HG02970 (cell line): Measurements from ENCODE around the gene VSIG2.

ENCODE experiments used
- ATAC-seq: cut with Tn5 transposase; IDR thresholded peaks from one replicate; pipeline ENCODE4 v1.9.1; 2021; ENCODE audit warnings: mild to moderate bottlenecking, moderate library complexity, moderate number of reproducible peaks; ENCODE audit not compliant: unreplicated experiment, low FRiP score

VSIG2 gene

GRCh38 chr11:124749912-124750311 lies 2.1 kb downstream of the VSIG2 start:
- no peak for ATAC-seq

- ATAC-seq, result no peak
These were observed 3.3 kb downstream of the VSIG2 start for GRCh38 chr11:124748481-124749343.

- no peak for ATAC-seq
These were observed 4.0 kb downstream of the VSIG2 start for GRCh38 chr11:124748100-124748418.

- ATAC-seq, result no peak
These were observed 4.5 kb downstream of the VSIG2 start for GRCh38 chr11:124747406-124748099.

- peak; percentile 88 for ATAC-seq
These were observed 5.3 kb downstream of the VSIG2 start for GRCh38 chr11:124746621-124747243.

- no peak for ATAC-seq
These were observed 6.0 kb downstream of the VSIG2 start for GRCh38 chr11:124745835-124746620.

GRCh38 chr11:124745270-124745834 lies 6.7 kb downstream of the VSIG2 start:
- no peak for ATAC-seq

GRCh38 chr11:124743050-124743449 lies 9.0 kb downstream of the VSIG2 start:
- ATAC-seq, result no peak

GRCh38 chr11:124742555-124742954 lies 9.5 kb downstream of the VSIG2 start:
- no peak for ATAC-seq

GRCh38 chr11:124740277-124740882 lies 11.7 kb downstream of the VSIG2 start:
- peak; percentile 28 for ATAC-seq

GRCh38 chr11:124739479-124740276 lies 12.4 kb downstream of the VSIG2 start, which contains the start of gene NRGN:
TSS of gene NRGN (plus strand) at chr11:124739942. CDS start at chr11:124740085, 143 bp downstream.
- peak; percentile 96 for ATAC-seq

GRCh38 chr11:124738713-124739478 lies 13.2 kb downstream of the VSIG2 start:
- ATAC-seq, result no peak

- no peak for ATAC-seq
These were observed 14.3 kb downstream of the VSIG2 start for GRCh38 chr11:124737638-124738305.

GRCh38 chr11:124736736-124737135 lies 15.3 kb downstream of the VSIG2 start:
- ATAC-seq, result no peak

GRCh38 chr11:124732230-124732629 lies 19.8 kb downstream of the VSIG2 start:
- no peak for ATAC-seq

- no peak for ATAC-seq
These were observed 22.5 kb downstream of the VSIG2 start for GRCh38 chr11:124729571-124729970.

- no peak for ATAC-seq
These were observed 23.9 kb downstream of the VSIG2 start for GRCh38 chr11:124728134-124728533.

- ATAC-seq, result no peak
These were observed 24.6 kb downstream of the VSIG2 start for GRCh38 chr11:124727474-124727873.
